ENCODE data around the gene DOK7.
"Not testable (repeated sequence)": the region's sequence is repeated elsewhere in the genome, so short reads cannot be mapped to it uniquely, and the experiment has no call there.

Gene DOK7

DNA sequence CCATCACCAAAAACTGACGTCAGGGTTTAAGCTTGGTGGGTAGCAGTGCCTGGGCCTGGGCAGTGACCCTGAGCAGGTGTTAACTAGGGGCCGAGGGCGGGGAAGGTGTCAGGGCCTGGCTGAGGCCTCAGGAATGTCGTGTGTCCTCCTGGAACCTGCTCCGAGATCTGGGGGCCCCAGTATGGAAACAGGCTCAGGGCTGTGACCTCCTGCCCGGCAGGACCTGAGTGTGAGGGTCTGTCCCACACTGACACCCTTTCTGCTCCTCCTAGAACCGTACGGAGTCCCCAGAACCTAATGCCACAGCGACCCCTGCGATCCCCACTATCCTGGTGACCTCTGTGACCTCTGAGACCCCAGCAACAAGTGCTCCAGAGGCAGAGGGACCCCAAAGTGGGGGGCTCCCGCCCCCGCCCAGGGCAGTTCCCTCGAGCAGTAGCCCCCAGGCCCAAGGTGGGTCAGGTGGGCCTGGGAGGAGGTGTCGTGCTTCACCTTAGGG lies 20.6 kb upstream of the DOK7 start:
- no peak for DNase-seq

DNA sequence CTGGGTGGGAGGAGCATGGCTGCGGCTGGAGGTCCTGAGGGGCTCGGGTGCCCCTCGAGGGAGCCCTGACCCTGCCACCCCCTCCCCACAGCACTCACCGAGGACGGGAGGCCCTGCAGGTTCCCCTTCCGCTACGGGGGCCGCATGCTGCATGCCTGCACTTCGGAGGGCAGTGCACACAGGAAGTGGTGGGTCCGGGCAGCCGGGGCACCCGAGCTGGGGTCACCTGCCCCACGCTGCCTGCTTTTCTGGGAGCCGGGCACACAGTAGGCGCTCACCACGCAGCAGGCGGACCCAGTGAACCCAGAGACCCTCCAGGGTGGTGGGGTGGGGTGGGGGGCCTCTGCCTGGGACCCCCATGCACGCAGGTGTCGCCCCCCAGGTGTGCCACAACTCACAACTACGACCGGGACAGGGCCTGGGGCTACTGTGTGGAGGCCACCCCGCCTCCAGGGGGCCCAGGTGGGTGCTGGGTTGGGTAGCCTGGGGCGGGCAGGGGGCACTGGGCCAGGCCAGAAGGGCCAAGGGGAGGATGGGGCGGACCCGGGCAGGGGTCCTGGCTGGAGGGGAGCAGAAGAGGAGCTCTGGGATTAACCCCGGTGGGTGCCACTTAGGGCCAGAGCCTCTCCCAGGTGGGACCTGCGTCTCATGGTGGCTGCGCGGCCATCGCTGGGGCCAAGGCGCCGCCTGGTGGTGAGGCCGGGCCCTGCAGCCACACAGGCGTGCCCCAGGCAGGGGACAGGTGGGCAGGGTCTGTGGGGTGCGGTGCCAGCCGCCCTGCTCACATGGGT lies 20.0 kb upstream of the DOK7 start:
- DNase-seq, result peak in 11 of 56 donors; percentile 6 to 62 (median 22)

DNA sequence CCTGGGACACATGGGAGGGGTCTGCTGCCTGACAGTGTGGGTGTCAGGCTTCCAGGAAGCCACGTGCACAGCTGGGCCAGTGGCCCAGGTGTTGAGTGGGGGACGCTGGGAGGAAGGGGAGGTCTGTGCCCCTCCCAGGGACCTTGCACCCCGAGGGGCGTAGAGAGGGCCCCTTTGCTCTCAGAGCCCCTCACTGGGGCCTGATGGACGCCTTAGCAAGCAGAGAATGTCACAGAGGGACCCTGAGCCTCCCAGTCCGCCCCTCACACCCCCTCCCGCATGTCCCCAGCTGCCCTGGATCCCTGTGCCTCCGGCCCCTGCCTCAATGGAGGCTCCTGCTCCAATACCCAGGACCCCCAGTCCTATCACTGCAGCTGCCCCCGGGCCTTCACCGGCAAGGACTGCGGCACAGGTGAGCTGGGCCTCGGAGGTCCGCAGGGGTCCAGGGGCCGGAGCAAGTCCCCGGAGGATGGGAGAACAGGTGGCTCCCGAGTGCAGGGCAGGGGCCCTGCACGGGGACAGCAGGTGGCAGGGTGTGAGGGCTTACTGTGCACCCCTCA lies 19.3 kb upstream of the DOK7 start:
- no peak for DNase-seq

DNA sequence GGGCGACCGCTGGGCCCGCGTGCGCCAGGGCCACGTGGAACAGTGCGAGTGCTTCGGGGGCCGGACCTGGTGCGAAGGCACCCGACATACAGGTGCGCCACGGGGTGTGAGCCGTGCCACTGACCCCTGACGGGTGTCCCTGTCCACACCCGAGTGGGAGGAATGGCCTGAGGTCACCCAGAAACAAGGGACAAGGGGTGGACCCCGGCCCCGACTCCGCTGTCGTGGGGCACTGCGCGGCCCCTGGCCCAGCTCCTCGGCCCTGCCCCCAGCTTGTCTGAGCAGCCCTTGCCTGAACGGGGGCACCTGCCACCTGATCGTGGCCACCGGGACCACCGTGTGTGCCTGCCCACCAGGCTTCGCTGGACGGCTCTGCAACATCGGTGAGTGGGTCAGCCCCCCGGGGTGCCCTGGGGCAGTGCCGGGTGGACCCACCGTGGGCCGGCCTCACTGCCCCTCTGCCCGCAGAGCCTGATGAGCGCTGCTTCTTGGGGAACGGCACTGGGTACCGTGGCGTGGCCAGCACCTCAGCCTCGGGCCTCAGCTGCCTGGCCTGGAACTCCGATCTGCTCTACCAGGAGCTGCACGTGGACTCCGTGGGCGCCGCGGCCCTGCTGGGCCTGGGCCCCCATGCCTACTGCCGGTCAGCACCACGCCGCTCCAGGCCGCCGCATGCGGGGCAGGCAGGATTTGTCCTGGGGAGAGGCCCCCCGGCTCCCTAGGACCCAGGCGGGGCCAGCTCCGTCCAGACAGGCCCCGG lies 18.6 kb upstream of the DOK7 start:
- no peak for DNase-seq

DNA sequence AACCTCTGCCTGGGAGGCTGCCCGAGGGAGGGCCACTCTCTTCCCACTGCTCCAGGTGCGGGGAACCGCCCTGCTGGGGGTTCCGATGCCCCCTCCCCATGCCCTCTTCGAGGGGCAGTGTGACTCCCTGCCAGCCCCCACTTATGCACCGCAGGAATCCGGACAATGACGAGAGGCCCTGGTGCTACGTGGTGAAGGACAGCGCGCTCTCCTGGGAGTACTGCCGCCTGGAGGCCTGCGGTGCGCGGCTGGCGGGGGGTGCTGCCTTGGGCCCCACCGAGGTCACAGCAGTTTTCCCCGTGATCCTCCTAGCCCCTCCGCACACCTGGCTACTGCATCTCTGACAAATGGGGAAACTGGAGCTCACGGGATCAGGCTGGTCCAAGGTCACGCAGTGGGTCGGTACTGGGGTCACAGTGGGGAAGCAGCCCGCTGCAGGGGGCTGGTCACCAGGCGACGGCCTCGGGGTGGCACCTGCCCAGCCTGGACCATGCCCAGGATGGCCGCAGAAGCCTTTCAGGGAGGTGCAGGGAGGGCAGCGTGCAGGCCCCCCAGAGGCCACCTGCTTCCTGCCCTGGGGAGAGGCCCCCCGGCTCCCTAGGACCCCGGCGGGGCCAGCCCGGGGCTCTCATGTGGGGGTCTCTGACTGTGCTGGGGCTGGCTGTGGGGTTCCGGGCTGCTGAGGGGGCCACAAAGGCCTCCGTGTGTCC lies 17.8 kb upstream of the DOK7 start:
- no peak for DNase-seq

DNA sequence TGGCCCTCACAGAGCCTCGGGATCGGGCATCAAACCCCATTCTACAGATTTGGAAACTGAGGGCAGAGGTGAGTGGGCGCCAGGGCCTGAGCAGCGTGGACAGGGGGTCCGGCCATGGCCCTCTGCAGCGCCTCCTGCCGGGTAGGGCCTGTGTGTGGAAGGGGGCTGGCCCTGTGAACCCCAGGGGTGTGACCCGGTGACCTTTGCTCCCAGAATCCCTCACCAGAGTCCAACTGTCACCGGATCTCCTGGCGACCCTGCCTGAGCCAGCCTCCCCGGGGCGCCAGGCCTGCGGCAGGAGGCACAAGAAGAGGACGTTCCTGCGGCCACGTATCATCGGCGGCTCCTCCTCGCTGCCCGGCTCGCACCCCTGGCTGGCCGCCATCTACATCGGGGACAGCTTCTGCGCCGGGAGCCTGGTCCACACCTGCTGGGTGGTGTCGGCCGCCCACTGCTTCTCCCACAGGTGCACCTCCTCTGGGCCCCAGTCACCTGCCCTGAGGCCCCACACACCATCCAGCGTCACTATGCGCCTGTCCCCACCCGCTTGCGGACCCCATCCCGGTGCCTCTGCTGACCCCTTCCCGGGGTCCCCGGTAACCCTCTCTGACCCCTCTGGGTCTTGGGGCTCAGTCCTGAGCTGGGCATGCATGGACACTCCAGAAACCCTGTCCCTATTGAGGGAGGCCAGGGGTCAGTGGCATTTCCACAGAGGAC lies 17.1 kb upstream of the DOK7 start:
- DNase-seq, result no peak

DNA sequence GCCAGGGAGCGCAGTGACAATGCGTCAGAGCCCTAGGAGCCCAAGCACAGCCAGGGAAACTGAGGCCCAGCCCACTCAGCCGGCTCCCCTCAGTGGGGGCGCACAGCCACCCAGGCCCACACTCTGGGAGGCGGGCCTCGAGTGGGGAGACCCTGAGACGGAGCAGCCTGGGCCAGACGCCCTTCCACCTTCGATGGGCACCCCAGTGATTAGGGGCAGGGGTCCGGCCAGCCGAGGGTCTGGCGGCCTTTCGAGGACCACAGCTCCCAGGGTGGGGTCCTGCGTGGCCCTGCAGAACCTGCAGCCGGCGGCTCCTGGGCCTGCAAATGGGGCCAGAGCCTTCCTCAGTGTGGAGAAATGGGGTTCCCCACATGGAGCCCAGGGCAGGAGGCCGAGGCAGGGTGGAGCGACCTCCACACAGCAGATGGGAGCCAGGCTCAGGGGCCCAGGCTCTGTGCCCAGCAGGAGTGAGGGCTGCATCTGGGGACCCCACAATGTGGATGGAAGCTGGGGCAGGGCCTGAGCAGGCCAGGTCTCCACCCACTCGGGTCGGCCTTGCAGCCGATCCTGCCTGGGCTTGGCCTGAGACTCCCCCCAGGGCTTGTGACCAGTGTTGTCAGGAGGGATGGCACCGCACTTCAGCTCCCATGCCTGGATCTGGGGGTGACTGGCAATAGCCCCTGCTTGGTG lies 16.3 kb upstream of the DOK7 start:
- DNase-seq, result no peak

DNA sequence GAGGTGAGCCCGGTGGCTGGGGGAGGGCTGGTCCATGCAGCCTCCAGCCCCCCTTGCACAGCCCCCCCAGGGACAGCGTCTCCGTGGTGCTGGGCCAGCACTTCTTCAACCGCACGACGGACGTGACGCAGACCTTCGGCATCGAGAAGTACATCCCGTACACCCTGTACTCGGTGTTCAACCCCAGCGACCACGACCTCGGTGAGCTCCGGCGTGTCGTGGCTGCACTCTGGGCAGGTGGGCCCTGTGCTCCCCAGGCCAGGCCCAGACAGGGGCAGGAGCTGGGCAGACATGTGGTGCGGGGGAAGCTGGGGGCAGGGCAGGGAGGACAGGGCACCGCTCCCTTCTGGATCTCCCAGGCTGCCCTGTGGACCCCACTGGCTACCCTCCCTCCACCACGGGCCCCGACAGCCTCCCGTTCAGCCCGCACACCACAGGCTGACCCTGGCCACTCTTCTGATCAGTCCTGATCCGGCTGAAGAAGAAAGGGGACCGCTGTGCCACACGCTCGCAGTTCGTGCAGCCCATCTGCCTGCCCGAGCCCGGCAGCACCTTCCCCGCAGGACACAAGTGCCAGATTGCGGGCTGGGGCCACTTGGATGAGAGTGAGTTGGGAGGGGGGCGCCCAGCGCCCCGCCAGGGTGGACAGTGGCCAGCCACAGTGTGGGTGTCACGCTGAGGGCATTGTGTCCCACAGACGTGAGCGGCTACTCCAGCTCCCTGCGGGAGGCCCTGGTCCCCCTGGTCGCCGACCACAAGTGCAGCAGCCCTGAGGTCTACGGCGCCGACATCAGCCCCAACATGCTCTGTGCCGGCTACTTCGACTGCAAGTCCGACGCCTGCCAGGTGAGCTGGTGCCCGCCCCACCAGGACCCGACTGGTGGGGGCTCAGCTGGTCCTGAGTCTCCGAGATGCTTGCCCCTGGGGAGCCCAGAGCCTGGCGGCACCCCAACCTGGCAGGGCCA lies 15.4 kb upstream of the DOK7 start:
- no peak for DNase-seq

DNA sequence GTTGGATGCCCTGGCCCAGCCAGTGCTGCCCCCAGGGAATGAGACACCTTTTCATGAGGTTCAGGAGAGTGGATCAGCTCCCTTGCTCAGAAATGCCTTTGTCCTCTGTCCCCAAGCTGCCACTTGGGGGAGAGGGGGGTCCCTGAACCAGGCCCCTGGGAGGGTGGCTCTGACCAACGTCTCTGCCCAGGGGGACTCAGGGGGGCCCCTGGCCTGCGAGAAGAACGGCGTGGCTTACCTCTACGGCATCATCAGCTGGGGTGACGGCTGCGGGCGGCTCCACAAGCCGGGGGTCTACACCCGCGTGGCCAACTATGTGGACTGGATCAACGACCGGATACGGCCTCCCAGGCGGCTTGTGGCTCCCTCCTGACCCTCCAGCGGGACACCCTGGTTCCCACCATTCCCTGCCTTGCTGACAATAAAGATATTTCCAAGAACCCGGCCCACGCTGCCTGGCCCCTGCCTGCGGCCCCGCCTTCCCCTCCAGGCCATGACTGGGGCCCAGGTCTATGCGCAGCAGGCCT lies 14.0 kb upstream of the DOK7 start:
- DNase-seq, result no peak

DNA sequence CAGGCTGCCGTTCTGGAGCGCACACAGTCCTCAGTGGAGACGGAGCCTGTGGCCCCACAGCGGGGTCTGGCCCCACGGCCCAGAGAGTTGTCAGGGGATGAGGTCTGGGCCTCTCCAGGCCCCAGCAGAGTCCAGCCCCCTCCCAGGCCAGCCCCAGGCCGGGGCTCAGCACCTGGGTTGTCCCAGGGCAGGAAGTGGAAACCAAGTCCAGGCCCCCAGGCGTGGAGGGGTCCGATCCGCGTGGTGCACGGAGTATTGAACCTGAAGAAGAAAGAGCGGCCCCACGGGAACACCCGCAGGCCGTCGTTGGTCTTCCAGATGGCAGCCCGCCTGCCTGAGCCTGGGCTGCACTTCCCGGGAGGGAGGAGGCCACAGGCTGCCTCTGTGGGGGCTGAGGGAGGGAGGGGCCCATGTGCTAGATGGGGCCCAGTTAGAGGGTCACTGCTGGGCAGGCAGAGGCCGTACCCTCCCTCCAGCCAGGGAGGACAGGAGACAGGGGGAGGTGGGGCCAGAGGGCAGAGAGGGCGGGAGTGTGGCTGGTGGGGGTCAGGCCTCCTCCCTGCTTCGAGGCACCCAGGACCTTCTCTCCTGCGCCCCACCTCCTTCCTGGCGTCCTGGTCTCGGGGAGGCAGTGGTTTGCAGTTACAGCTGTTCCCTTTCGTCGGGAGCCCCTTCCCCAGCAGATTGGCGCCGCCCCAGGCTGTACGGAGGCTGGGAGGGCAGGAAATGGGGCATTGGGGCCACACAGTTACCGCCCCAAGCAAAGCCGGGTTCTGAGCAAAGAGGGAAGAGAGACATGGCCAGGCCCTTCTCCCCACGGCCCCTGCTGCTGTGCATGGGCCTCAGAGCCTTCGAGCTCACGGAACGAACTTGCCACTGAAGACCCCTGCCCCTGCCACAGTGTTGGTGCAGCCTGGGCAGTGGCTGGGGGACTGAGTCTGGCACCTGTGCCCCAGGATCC lies 13.3 kb upstream of the DOK7 start:
- DNase-seq, result no peak

DNA sequence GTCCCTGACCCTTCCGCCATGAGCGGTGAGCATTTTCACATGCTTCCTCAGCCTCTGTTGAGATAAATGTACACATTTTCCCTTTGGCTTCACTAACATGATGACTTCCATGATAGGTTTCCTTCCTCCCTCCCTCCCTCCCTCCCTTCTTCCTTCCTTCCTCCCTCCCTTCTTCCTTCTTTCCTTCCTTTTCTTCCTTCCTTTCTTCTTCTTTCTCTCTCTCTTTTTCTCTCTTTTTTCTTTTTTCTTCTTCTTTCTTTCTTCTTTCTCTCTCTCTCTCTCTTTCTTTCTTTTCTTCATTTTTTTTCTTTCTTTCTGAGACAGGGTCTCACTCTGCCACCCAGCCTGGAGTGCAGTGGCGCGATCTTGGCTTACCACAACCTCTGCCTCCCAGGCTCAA lies 12.5 kb upstream of the DOK7 start:
- DNase-seq, result no peak

DNA sequence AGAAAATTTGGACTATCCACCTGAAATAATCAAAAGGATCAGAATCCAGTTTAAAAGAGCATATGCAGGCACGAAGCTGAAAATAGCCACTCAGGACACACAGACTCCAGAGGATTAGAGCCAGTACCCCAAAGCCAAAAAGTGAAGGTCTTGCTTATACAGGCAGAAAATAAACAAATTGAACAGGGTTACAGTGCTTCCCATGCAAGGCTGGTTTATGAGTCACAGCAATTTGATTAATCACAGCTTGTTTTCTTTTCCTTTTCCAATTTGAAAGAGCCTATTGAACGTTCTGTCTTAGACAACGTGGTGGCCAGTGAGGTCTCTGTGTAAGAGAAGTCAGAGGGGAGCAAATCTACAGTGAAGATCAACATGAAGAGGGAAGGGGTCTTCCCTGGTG lies 11.2 kb upstream of the DOK7 start:
- no peak for DNase-seq

DNA sequence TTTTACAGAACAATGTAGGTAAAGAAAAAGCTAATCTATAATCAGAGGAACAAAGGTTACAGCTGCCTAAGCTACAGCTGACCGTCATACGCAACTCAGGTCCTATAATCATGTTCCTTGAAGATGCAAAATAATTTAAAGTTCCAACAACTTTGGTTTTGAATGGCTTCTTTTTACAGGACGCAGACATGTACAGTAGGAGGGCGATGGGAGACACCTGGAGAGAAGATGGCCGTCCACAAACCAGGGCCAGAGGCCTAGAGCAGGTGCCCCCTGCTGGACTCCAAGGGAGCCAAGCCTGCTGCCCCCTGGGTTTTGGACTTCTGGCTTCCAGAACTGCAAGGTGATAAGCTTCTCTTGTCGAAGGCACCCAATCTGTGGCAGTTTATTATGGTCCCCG lies 10.7 kb upstream of the DOK7 start:
- DNase-seq, result no peak

DNA sequence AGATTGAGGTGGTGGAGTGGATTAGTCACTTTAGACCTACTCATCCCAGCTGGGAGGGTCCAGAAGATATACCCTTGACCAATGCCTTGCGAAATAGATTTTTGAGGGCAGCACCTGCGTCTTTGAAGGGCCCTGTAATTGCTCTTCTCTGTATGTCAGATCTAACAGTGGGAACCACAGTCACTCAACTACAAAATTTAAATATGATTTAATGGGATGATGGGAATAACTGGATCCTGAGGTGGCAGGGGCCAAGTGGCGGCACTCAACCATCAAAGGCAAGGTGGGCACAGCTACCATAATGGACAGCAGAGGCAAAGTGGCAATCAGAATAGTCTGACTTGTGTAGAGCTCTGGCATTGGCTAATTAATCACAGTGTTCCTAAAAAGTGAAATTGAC lies 7.5 kb upstream of the DOK7 start:
- DNase-seq, result not testable (repeated sequence)

DNA sequence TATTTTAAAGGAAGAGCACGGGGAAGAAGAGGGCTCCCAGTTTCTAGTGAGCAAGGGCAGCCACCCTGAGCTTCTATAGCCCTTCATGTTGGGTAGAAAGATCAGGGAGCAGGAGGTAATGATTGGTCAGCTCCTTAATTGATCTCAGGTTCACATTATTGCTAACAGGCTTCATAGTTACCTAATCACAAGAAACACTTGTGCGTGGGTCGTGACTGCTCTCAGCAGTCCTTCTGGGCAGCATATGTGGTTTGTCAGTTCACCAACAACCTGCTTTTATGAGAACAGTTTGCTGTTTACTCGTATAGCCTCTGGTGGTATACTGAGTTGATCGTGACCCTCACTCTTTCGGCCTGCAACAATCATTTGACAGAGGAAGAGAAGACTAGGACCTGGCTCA lies 4.7 kb upstream of the DOK7 start:
- DNase-seq, result no peak

DNA sequence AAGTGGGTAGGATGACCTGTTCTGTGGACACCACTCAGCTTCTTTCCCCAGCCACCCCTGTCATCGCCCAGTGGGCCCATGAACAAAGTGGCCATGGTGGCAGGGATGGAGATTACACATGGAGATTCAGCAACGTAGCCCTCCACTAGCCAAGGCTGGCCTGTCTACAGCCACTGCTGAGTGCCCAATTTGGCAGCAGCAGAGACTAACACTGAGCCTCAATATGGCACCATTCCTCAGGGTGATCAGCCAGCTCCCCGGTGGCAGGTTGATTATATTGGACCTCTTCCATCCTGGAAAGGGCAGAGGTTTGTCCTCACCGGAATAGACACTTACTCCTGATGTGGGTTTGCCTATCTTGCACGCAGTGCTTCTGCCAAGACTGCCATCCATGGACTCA lies 4.0 kb upstream of the DOK7 start:
- not testable (repeated sequence) for DNase-seq

DNA sequence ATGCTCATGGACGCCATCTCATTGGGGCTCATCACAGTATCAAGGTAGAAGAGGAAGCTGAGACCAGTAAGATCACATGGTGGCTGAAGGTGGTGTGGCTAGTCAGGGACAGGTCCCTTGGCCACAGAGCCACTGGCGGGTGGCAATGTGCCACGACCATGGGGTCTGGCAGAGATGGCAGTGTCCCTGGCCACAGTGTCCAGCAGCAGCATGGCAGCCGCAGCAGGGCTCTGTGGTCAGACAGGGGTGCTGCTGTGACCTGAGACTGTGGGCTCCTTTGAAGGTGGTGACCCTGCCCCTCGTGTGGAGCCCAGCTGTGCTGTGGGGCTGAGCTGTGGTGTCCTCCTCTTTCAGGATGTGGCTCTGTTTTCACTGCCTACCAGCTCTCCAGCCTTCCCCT lies 2.2 kb upstream of the DOK7 start:
- no peak for DNase-seq

Measured in nucleus accumbens (tissue), 56 donors.